Osteoblast (primary cell): ENCODE results near the gene PDZRN3. TPM values are rescaled to one million over a fixed set of nuclear protein-coding genes. Genes with fewer than 3 reads are reported as not detected.

Experiments
- DNase-seq: peaks from one replicate; pipeline ENCODE4 v3.0.0; 2011; ENCODE audit warnings: low spot score, mixed read lengths; ENCODE audit not compliant: insufficient read length; ENCODE audit errors: missing footprints
- H2AFZ ChIP-seq: 2 replicates; pipeline ENCODE4 v1.6.0; 2011; ENCODE audit warnings: mild to moderate bottlenecking, low read length
- H3K27ac ChIP-seq: 2 replicates; pipeline ENCODE4 v1.5.1; 2011; ENCODE audit warnings: mild to moderate bottlenecking, low read depth, low read length, moderate library complexity
- H3K27me3 ChIP-seq: 2 replicates; pipeline ENCODE4 v1.6.0; 2012; ENCODE audit warnings: mild to moderate bottlenecking, control low read depth, inconsistent platforms, low read length, moderate library complexity; ENCODE audit not compliant: insufficient read depth
- H3K36me3 ChIP-seq: 2 replicates; pipeline ENCODE4 v1.5.1; 2011; ENCODE audit warnings: mild to moderate bottlenecking, low read length, control low read depth, moderate library complexity; ENCODE audit not compliant: insufficient read depth
- H3K4me1 ChIP-seq: 2 replicates; pipeline ENCODE4 v1.5.1; 2011; ENCODE audit warnings: mild to moderate bottlenecking, low read length, control low read depth, moderate library complexity; ENCODE audit not compliant: insufficient read depth
- H3K4me2 ChIP-seq: 2 replicates; pipeline ENCODE4 v1.6.0; 2011; ENCODE audit warnings: mild to moderate bottlenecking, low read length; ENCODE audit not compliant: insufficient read depth
- H3K4me3 ChIP-seq: fragments of 200-600 bp; sonication (generic); 3 replicates; pipeline ENCODE4 v1.5.1; 2012; ENCODE audit warnings: mild to moderate bottlenecking, low read length, inconsistent platforms; ENCODE audit not compliant: insufficient read depth
- H3K79me2 ChIP-seq: 2 replicates; pipeline ENCODE4 v1.6.0; 2012; ENCODE audit warnings: mild to moderate bottlenecking, low read length, control low read depth, inconsistent platforms; ENCODE audit not compliant: insufficient read depth
- H3K9me3 ChIP-seq: 2 replicates; pipeline ENCODE4 v1.5.1; 2011; ENCODE audit warnings: low read depth, low read length, control low read depth
- H4K20me1 ChIP-seq: 2 replicates; pipeline ENCODE4 v1.6.0; 2012; ENCODE audit warnings: mild to moderate bottlenecking, low read length, control low read depth; ENCODE audit not compliant: insufficient read depth
- total RNA-seq: library from RNA; depleted of rRNA; stranded (reverse); fragments of >200 nt; gene quantifications from 2 replicates; pipeline ENCODE4 v1.2.3, GENCODE V29; 2012
- TF ChIP-seq, protein P1 (sequence below): IDR thresholded peaks from 2 replicates; pipeline ENCODE4 v1.5.1; 2011; ENCODE audit warnings: mild to moderate bottlenecking, low read depth, low read length, moderate library complexity; ENCODE audit errors: extremely low read depth

PDZRN3 gene
- total RNA-seq, 1 donor = 26.4 TPM

DNA sequence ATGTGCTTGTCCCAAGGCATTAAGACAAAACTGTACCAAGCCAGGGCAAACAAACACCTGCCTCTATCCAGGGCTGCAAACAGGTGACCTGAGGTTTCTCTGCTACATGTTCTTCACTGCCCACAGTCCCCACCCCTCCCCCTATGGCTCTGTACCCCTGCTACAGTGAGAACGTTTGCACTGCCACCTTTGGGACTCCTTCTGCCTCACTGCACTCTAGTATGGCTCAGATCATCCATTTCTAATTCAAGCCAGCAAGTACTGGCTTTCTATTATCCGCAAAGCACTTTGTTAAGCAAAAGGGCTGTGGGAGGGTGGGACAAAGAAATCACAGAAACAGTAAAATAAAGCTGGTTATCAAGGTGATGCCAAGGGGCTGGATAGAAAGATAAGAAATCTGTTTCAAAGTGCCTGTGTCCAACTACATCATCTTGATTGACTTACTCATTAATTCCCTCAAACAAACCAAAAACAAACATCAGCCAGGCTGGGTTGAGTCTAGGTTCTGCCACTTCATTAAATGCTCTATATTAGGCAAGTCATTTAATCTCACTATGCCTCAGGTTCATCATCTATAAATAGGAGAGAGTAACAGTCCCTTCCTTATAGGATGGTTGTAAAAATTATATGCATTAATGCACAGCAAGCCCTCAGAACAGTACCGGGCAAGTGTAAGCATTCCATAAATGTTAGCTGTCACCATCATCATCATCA lies 95.3 kb downstream of the PDZRN3 start:
- no peak overlapping the region for H3K4me3 ChIP-seq
- no peak overlapping the region for H2AFZ ChIP-seq
- H3K27me3 ChIP-seq = no peaks in the 10 kb centered on the region
- no peaks in the 10 kb centered on the region for H3K36me3 ChIP-seq
- H3K79me2 ChIP-seq = peaks cover 22% of the 10 kb centered on the region
- H3K9me3 ChIP-seq = no peaks in the 10 kb centered on the region
- H3K27ac ChIP-seq = peak overlapping the region; percentile 12
- no peak for DNase-seq
- TF ChIP-seq, protein P1, sequence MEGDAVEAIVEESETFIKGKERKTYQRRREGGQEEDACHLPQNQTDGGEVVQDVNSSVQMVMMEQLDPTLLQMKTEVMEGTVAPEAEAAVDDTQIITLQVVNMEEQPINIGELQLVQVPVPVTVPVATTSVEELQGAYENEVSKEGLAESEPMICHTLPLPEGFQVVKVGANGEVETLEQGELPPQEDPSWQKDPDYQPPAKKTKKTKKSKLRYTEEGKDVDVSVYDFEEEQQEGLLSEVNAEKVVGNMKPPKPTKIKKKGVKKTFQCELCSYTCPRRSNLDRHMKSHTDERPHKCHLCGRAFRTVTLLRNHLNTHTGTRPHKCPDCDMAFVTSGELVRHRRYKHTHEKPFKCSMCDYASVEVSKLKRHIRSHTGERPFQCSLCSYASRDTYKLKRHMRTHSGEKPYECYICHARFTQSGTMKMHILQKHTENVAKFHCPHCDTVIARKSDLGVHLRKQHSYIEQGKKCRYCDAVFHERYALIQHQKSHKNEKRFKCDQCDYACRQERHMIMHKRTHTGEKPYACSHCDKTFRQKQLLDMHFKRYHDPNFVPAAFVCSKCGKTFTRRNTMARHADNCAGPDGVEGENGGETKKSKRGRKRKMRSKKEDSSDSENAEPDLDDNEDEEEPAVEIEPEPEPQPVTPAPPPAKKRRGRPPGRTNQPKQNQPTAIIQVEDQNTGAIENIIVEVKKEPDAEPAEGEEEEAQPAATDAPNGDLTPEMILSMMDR = no peak
- H3K4me1 ChIP-seq = peaks cover 11% of the 10 kb centered on the region
- H3K4me2 ChIP-seq = peak overlapping the region; percentile 20
- no peaks in the 10 kb centered on the region for H4K20me1 ChIP-seq

DNA sequence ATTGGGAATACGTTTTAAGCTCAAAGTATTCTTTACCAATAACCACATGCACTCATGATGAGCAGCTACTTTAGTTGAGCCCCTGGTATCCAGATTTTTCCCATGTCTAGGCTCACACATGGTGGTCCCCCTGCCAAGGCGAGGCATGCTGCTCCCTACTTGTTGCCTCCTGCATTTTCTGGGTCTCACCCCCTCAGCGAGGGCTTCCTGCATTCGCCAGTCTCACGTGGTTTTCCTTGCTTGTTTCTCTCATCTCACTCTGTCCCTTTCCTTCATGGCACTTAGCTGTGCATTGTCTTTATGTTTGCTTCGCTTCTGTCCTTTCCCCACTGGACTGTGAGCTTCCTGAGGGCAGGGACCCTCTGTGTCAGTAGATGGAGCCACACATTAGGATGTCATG lies 99.2 kb downstream of the PDZRN3 start:
- Histone ChIP-seq H3K36me3 (no peaks in the 10 kb centered on the region), H3K79me2 (peaks cover 8% of the 10 kb centered on the region), H4K20me1 (no peaks in the 10 kb centered on the region), H3K4me1 (peaks cover 10% of the 10 kb centered on the region), H3K27ac (no peak overlapping the region), H3K4me2 (no peak overlapping the region), H3K9me3 (no peaks in the 10 kb centered on the region), H3K27me3 (no peaks in the 10 kb centered on the region), H3K4me3 (no peak overlapping the region), H2AFZ (no peak overlapping the region)
- TF ChIP-seq, protein P1 = no peak
- no peak for DNase-seq

- H2AFZ ChIP-seq = no peak overlapping the region
- no peak overlapping the region for H3K4me2 ChIP-seq
- TF ChIP-seq, protein P1 = no peak
- H4K20me1 ChIP-seq = no peaks in the 10 kb centered on the region
- H3K79me2 ChIP-seq = peaks cover 13% of the 10 kb centered on the region
- H3K27me3 ChIP-seq = no peaks in the 10 kb centered on the region
- H3K36me3 ChIP-seq = no peaks in the 10 kb centered on the region
- H3K4me1 ChIP-seq = no peaks in the 10 kb centered on the region
- no peak overlapping the region for H3K4me3 ChIP-seq
- no peak for DNase-seq
- H3K9me3 ChIP-seq = no peaks in the 10 kb centered on the region
- H3K27ac ChIP-seq = no peak overlapping the region
Measured at GRCh38 chr3:73523661-73524060, 101.1 kb downstream of the PDZRN3 start.

DNA sequence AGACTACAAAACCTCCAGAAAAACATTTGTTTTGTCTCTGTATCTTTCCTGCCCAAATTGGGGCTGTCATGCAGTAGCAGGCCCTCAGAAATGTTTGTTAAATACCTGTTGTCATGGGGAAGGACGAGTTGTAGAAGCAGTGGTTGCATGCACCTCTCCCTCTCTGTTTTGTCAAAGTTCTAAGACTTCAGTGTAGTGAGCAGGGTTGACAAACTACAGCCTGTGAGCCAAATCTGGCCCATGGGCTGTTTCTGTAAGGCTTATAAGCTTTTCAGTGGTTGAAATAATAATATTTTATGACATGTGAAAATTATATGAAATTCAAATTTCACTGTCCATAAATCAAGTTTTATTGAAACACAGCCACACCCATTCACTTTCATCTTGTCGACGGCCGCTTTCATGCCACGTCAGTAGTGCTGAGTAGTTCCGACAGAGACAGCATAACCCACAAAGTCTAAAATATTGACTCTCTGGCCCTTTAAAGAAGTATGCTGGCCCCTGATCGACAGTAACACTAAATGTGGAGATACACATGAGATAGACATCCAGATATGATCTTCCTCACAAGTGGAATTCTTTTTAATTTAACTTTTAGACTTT lies 102.9 kb downstream of the PDZRN3 start:
- no peak for DNase-seq
- H3K4me2 ChIP-seq = no peak overlapping the region
- no peak overlapping the region for H3K4me3 ChIP-seq
- H3K4me1 ChIP-seq = no peaks in the 10 kb centered on the region
- H3K79me2 ChIP-seq = peaks cover 12% of the 10 kb centered on the region
- no peaks in the 10 kb centered on the region for H3K36me3 ChIP-seq
- H3K9me3 ChIP-seq = no peaks in the 10 kb centered on the region
- no peak overlapping the region for H2AFZ ChIP-seq
- H4K20me1 ChIP-seq = no peaks in the 10 kb centered on the region
- H3K27me3 ChIP-seq = no peaks in the 10 kb centered on the region
- TF ChIP-seq, protein P1 = no peak
- H3K27ac ChIP-seq = no peak overlapping the region
